ENCODE results near the gene C5.

- TF ChIP-seq CTCF (IDR thresholded peaks at IDR 0.05): no peak
- TF ChIP-seq TEAD4 (CRISPR knock-in tag; IDR thresholded peaks at IDR 0.05): no peak
- no peak for TF ChIP-seq AR (CRISPR knock-in tag; IDR thresholded peaks at IDR 0.05)
- TF ChIP-seq FOXK1 (CRISPR knock-in tag; IDR thresholded peaks at IDR 0.05): no peak
- no peak for TF ChIP-seq ZNF219 (CRISPR knock-in tag; IDR thresholded peaks at IDR 0.05; ENCODE audit: borderline replicate concordance)
- no peak for TF ChIP-seq SP1 (CRISPR knock-in tag; conservative IDR thresholded peaks at IDR 0.05)
- TF ChIP-seq NR2C2 (CRISPR knock-in tag; IDR thresholded peaks at IDR 0.05): no peak
- TF ChIP-seq MAX (CRISPR knock-in tag; IDR thresholded peaks at IDR 0.05): no peak
- TF ChIP-seq HMGXB4 (CRISPR knock-in tag; IDR thresholded peaks at IDR 0.05): no peak
- no peak for TF ChIP-seq E2F5 (CRISPR knock-in tag; IDR thresholded peaks at IDR 0.05)
- no peak for TF ChIP-seq ZNF416 (CRISPR knock-in tag; IDR thresholded peaks at IDR 0.05)
These were observed 145.1 kb downstream of the C5 start for GRCh38 chr9:120904978-120905301.

Measured in WTC11 (cell line).